Natural killer cell (primary cell): Measurements from ENCODE around the gene GAREM2. TPM values are rescaled to one million over a fixed set of nuclear protein-coding genes. Genes with fewer than 3 reads are reported as not detected.

Experiments used
- ATAC-seq, 3 donors: fragments of 150-1000 bp in 2 of 3; fragments of 200-7000 bp in 1 of 3; cut with Tn5 transposase; 1 replicate in 1 of 3; 2 replicates in 2 of 3; pipeline ENCODE4 v1.10.0; 2021; ENCODE audit warnings: mild to moderate bottlenecking in 2 of 3, moderate library complexity in 2 of 3
- DNase-seq, 2 donors: peaks; one replicate each; pipeline versions ENCODE4 v3.0.0 to v3.0.0-alpha.2; 2013 to 2021; ENCODE audit warnings: mixed read lengths in 1 of 2
- H3K27ac ChIP-seq: one replicate; pipeline ENCODE4 v1.5.1; 2013; ENCODE audit warnings: mild to moderate bottlenecking, low read length
- H3K27me3 ChIP-seq: one replicate; pipeline ENCODE4 v1.6.1; 2013; ENCODE audit warnings: low read length; ENCODE audit not compliant: control insufficient read depth, insufficient read depth
- H3K36me3 ChIP-seq: one replicate; pipeline ENCODE4 v1.6.1; 2013; ENCODE audit warnings: low read length; ENCODE audit not compliant: control insufficient read depth, insufficient read depth
- H3K4me1 ChIP-seq: one replicate; pipeline ENCODE4 v1.6.1; 2013; ENCODE audit warnings: low read length; ENCODE audit not compliant: control insufficient read depth, insufficient read depth
- H3K4me3 ChIP-seq: one replicate; pipeline ENCODE4 v1.5.1; 2013; ENCODE audit warnings: low read length
- H3K9me3 ChIP-seq: one replicate; pipeline ENCODE4 v1.6.1; 2013; ENCODE audit warnings: low read length; ENCODE audit not compliant: control insufficient read depth, insufficient read depth
- H3K27ac Mint-ChIP-seq, 2 donors: one replicate each; pipeline ENCODE4 v1.8.0; 2022; ENCODE audit warnings: mild to moderate bottlenecking in 2 of 2, mixed read lengths in 2 of 2, moderate library complexity in 1 of 2
- H3K27me3 Mint-ChIP-seq, 2 donors: one replicate each; pipeline ENCODE4 v1.8.0; 2022; ENCODE audit warnings: low read depth in 2 of 2, mixed read lengths in 2 of 2
- H3K36me3 Mint-ChIP-seq: one replicate; pipeline ENCODE4 v1.8.0; 2022; ENCODE audit warnings: mixed read lengths
- H3K4me1 Mint-ChIP-seq, 2 donors: one replicate each; pipeline ENCODE4 v1.8.0; 2022; ENCODE audit warnings: mixed read lengths in 2 of 2
- H3K4me3 Mint-ChIP-seq: one replicate; pipeline ENCODE4 v1.8.0; 2022; ENCODE audit warnings: mild to moderate bottlenecking, moderate library complexity, mixed read lengths
- H3K9me3 Mint-ChIP-seq, 2 donors: one replicate each; pipeline ENCODE4 v1.8.0; 2022; ENCODE audit warnings: mixed read lengths in 2 of 2
- CTCF ChIP-seq: fragments of 200-600 bp; IDR thresholded peaks from one replicate; pipeline ENCODE4 v1.8.0; 2022; ENCODE audit warnings: antibody characterized with exemption
- WGBS: methylation state at CpG from one replicate; pipeline ENCODE4 v1.1.7; 2013; ENCODE audit warnings: missing lambda C conversion rate; ENCODE audit not compliant: insufficient coverage; 5-methylcytosine and 5-hydroxymethylcytosine counted together
- intact Hi-C: fragments of 100-400 bp; cut with micrococcal nuclease; formaldehyde crosslinking; loops from one replicate; pipeline ENCODE4 v1.14.2; 2022
- total RNA-seq, 4 donors: library from RNA; stranded (reverse); fragments of 120-200 nt in 1 of 4; gene quantifications; one replicate each; pipeline versions ENCODE4 v1.2.3 to v1.2.4, GENCODE V29; 2013 to 2022

GAREM2 gene
- total RNA-seq, 3 donors from 2014 or later (not counting 1 experiment from before 2014, with no cell fraction given) = 7.1 to 9.2 (median 7.2) TPM

GRCh38 chr2:26185954-26186770 lies 13.3 kb downstream of the GAREM2 start:
- Histone ChIP-seq H3K36me3 (peaks cover 9% of the 10 kb centered on the region), H3K4me1 (peaks cover 16% of the 10 kb centered on the region), H3K27me3 (no peaks in the 10 kb centered on the region), H3K27ac (no peak overlapping the region), H3K4me3 (no peak overlapping the region), H3K9me3 (no peaks in the 10 kb centered on the region)
- H3K27me3 Mint-ChIP-seq = peaks cover 3 to 4% of the 10 kb centered on the region in 2 donors
- ATAC-seq = no peak
- H3K36me3 Mint-ChIP-seq = peaks cover 1% of the 10 kb centered on the region
- peak overlapping the region in 1 of 2 donors; percentile 75 for H3K27ac Mint-ChIP-seq
- no peaks in the 10 kb centered on the region for H3K9me3 Mint-ChIP-seq
- WGBS = 96% methylated on average over 16 of the region's 16 CpGs
- H3K4me1 Mint-ChIP-seq = peaks cover 6 to 14% of the 10 kb centered on the region in 2 donors
- intact Hi-C loops = loop anchor here (2.0 to 10.0 kb wide), 2 partner anchors 97 to 311 kb away; partner anchors contain the start of gene ASXL2
- H3K4me3 Mint-ChIP-seq = peak overlapping the region; percentile 82
- DNase-seq = no peak
- TF ChIP-seq CTCF = no peak

GRCh38 chr2:26187114-26187513 lies 14.2 kb downstream of the GAREM2 start:
- H3K9me3 Mint-ChIP-seq = no peaks in the 10 kb centered on the region
- no peak for TF ChIP-seq CTCF
- no peak overlapping the region for H3K4me3 ChIP-seq
- ATAC-seq (no peak), DNase-seq (no peak)
- peak overlapping the region in 1 of 2 donors; percentile 35 for H3K27ac Mint-ChIP-seq
- H3K4me3 Mint-ChIP-seq = peak overlapping the region; percentile 37
- peaks cover 7% of the 10 kb centered on the region for H3K36me3 Mint-ChIP-seq
- peaks cover 6 to 14% of the 10 kb centered on the region in 2 donors for H3K4me1 Mint-ChIP-seq
- H3K27me3 Mint-ChIP-seq = no peaks in the 10 kb centered on the region
- 94% methylated on average over 15 of the region's 15 CpGs for WGBS
- H3K27ac ChIP-seq = no peak overlapping the region
- peaks cover 16% of the 10 kb centered on the region for H3K4me1 ChIP-seq
- peaks cover 17% of the 10 kb centered on the region for H3K36me3 ChIP-seq
- no peaks in the 10 kb centered on the region for H3K9me3 ChIP-seq
- H3K27me3 ChIP-seq = no peaks in the 10 kb centered on the region
- intact Hi-C loops = loop anchor here (10.0 kb wide), 1 partner anchor 312 kb away; the partner anchor contains the start of gene ASXL2

- Mint-ChIP-seq H3K4me3 (no peak overlapping the region), H3K9me3 (no peaks in the 10 kb centered on the region), H3K27ac (peak overlapping the region in 1 of 2 donors; percentile 35), H3K4me1 (peaks cover 6 to 14% of the 10 kb centered on the region in 2 donors), H3K27me3 (no peaks in the 10 kb centered on the region), H3K36me3 (peaks cover 7% of the 10 kb centered on the region)
- Histone ChIP-seq H3K27me3 (no peaks in the 10 kb centered on the region), H3K4me3 (no peak overlapping the region), H3K9me3 (no peaks in the 10 kb centered on the region), H3K4me1 (peaks cover 16% of the 10 kb centered on the region), H3K27ac (no peak overlapping the region), H3K36me3 (peaks cover 19% of the 10 kb centered on the region)
- TF ChIP-seq CTCF = no peak
- ATAC-seq (no peak), DNase-seq (no peak)
- 95% methylated on average over 16 of the region's 16 CpGs for WGBS
- intact Hi-C loops = loop anchor here (10.0 kb wide), 1 partner anchor 313 kb away; the partner anchor contains the start of gene ASXL2
Measured at GRCh38 chr2:26187537-26188104, 14.7 kb downstream of the GAREM2 start.
